Muscle of leg (tissue), 11 donors: ENCODE data around the gene SCGB1A1. TPM values are rescaled to one million over a fixed set of nuclear protein-coding genes. Genes with fewer than 3 reads are reported as not detected.
A peak's percentile ranks its signal among the peaks of the same experiment; 100 is the strongest.

Source experiments
- DNase-seq: peaks from one replicate; pipeline ENCODE4 v3.0.0; 2013
- H3K27ac ChIP-seq: one replicate; pipeline ENCODE4 v1.5.1; 2013; ENCODE audit warnings: mild to moderate bottlenecking, low read length, control low read depth
- H3K27me3 ChIP-seq: one replicate; pipeline ENCODE4 v1.6.1; 2013; ENCODE audit warnings: low read length; ENCODE audit not compliant: control insufficient read depth, insufficient read depth
- H3K36me3 ChIP-seq: one replicate; pipeline ENCODE4 v1.6.1; 2013; ENCODE audit warnings: low read length; ENCODE audit not compliant: control insufficient read depth, insufficient read depth
- H3K4me1 ChIP-seq: one replicate; pipeline ENCODE4 v1.6.1; 2013; ENCODE audit warnings: low read length; ENCODE audit not compliant: control insufficient read depth, insufficient read depth
- H3K4me3 ChIP-seq: one replicate; pipeline ENCODE4 v1.5.1; 2013; ENCODE audit warnings: low read length, control low read depth
- H3K9me3 ChIP-seq: replicated peaks from 2 replicates; pipeline ENCODE4 v1.6.1; 2013; ENCODE audit warnings: low read depth, low read length; ENCODE audit not compliant: control insufficient read depth
- whole genome bisulfite sequencing: methylation state at CpG from one replicate; pipeline ENCODE4 v1.1.5; 2013; ENCODE audit warnings: missing lambda C conversion rate; ENCODE audit not compliant: insufficient coverage; 5-methylcytosine and 5-hydroxymethylcytosine counted together
- polyA plus RNA-seq, 8 donors: library from polyadenylated mRNA; unstranded; fragments of 120-200 nt; gene quantifications; one replicate each; pipeline versions ENCODE4 v1.2.1 to v1.2.3, GENCODE V29; 2013; ENCODE audit warnings: inconsistent platforms in 1 of 8, low replicate concordance in 1 of 8; ENCODE audit not compliant: insufficient read length in 8 of 8, insufficient read depth in 1 of 8
- total RNA-seq: library from RNA; stranded (reverse); fragments of 120-200 nt; gene quantifications from one replicate; pipeline ENCODE4 v1.2.4, GENCODE V29; 2013

The SCGB1A1 gene
- total and polyA plus RNA-seq, 9 donors: 1.7 TPM; not detected in 8

GRCh38 chr11:62404435-62404834 is 14.4 kb upstream of the SCGB1A1 start:
- no peaks in the 10 kb centered on the region for H3K9me3 ChIP-seq
- no peak overlapping the region for H3K27ac ChIP-seq
- H3K27me3 ChIP-seq: no peaks in the 10 kb centered on the region
- H3K36me3 ChIP-seq: no peaks in the 10 kb centered on the region
- H3K4me1 ChIP-seq: peaks cover 56% of the 10 kb centered on the region
- 89% methylated on average over 4 of the region's 6 CpGs for WGBS
- H3K4me3 ChIP-seq: no peak overlapping the region
- DNase-seq: no peak

DNA sequence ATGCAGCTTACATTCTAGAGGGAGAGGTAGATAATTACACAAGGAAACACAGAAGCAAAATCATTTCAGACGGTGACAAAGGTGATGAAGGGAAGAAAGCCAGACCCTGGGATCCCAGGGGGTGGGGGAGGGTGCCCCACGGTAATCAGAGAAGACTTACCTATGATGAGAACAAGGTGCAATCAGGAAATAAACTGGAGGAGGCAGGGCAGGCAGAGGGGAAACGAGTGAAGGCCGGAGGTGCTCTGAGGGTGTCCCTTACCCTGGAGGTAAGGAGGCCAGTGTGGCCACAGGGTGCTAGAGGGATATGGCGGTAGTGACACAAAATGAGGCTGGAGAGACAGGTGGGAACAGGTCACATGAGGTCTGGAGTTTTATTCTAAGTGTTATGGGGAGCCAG is 13.9 kb upstream of the SCGB1A1 start:
- Histone ChIP-seq H3K4me3 (no peak overlapping the region), H3K36me3 (no peaks in the 10 kb centered on the region), H3K4me1 (peaks cover 52% of the 10 kb centered on the region), H3K9me3 (no peaks in the 10 kb centered on the region), H3K27ac (no peak overlapping the region), H3K27me3 (no peaks in the 10 kb centered on the region)
- no peak for DNase-seq
- 73% methylated on average over 5 of the region's 5 CpGs for WGBS

- Histone ChIP-seq H3K9me3 (no peaks in the 10 kb centered on the region), H3K4me3 (no peak overlapping the region), H3K27ac (peak overlapping the region; percentile 75), H3K4me1 (peaks cover 40% of the 10 kb centered on the region), H3K27me3 (no peaks in the 10 kb centered on the region), H3K36me3 (no peaks in the 10 kb centered on the region)
- 17% methylated on average over 1 of the region's 4 CpGs for WGBS
- peak; percentile 66 for DNase-seq
These were observed 12.8 kb upstream of the SCGB1A1 start for GRCh38 chr11:62406034-62406433.

DNA sequence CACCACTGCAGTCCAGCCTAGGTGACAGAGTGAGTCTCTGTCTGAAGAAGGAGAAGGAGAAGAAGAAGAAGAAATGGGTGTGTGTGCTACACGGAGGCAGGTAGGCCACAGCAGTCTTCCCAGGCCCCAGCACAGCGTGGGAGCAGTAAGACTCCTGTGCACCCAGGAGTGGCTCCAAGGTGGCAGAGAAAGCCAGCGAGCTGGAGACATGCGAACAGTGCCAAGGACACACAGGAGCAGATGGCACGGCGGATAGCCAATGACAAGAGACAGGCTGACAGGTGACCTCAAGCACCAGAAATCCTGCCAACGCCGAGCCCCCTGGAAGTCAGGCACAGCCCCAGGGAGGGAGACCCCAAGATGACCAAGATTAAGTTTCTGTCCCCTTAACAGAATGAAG is 9.0 kb upstream of the SCGB1A1 start:
- no peak overlapping the region for H3K4me3 ChIP-seq
- 85% methylated on average over 6 of the region's 8 CpGs for whole genome bisulfite sequencing

DNA sequence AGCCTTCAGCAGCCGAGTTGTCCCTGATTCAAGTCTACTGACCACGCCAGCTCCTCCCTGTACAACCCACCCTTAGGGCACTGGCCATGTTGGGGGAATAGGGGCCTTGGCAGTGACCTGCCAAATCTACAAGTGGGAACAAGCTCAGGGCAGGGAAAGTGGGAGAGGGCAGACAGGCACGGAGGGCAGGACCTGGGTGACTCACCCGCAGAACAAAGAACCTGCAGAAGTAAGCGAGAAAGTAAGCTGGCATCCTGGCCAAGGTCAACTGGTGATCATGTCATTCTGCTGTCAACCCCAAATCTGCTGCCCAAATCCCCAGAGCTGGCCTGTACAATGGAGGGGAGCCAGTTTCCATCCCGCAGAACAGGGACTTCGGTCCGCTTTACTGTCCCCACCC is 7.9 kb upstream of the SCGB1A1 start:
- DNase-seq: no peak
- WGBS: 81% methylated on average over 6 of the region's 8 CpGs
- H3K36me3 ChIP-seq: no peaks in the 10 kb centered on the region
- H3K4me1 ChIP-seq: peaks cover 18% of the 10 kb centered on the region
- H3K27me3 ChIP-seq: no peaks in the 10 kb centered on the region
- H3K4me3 ChIP-seq: no peak overlapping the region
- H3K27ac ChIP-seq: no peak overlapping the region
- H3K9me3 ChIP-seq: no peaks in the 10 kb centered on the region

More for the DNA sequence above, 9.0 kb upstream of the SCGB1A1 start:
- Histone ChIP-seq H3K36me3 (no peaks in the 10 kb centered on the region), H3K27ac (no peak overlapping the region), H3K4me1 (peaks cover 26% of the 10 kb centered on the region), H3K9me3 (no peaks in the 10 kb centered on the region), H3K27me3 (no peaks in the 10 kb centered on the region)
- DNase-seq: no peak

DNA sequence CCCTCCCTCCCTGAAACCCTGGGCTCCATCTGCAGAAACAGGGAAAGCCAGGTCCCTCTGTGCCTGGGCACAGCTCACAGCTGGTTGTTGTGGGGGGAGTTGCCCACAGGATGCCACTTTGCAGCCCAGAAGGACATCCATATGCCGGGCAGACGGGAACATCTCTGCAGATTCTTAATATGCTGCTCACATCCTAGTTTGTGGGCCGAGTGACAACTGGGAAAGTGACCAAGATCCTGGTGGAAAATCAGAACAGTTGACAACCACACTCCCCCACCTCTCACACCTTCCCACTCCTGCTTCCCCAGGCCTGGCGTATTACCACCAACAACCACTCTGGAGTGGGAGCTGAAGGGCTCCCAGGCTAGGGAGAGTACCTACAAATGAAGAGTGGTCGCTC is 7.3 kb upstream of the SCGB1A1 start:
- peaks cover 12% of the 10 kb centered on the region for H3K4me1 ChIP-seq
- peak; percentile 67 for DNase-seq
- no peaks in the 10 kb centered on the region for H3K27me3 ChIP-seq
- H3K4me3 ChIP-seq: no peak overlapping the region
- no peaks in the 10 kb centered on the region for H3K9me3 ChIP-seq
- H3K36me3 ChIP-seq: no peaks in the 10 kb centered on the region
- WGBS: 60% methylated on average over 1 of the region's 5 CpGs
- H3K27ac ChIP-seq: no peak overlapping the region

DNA sequence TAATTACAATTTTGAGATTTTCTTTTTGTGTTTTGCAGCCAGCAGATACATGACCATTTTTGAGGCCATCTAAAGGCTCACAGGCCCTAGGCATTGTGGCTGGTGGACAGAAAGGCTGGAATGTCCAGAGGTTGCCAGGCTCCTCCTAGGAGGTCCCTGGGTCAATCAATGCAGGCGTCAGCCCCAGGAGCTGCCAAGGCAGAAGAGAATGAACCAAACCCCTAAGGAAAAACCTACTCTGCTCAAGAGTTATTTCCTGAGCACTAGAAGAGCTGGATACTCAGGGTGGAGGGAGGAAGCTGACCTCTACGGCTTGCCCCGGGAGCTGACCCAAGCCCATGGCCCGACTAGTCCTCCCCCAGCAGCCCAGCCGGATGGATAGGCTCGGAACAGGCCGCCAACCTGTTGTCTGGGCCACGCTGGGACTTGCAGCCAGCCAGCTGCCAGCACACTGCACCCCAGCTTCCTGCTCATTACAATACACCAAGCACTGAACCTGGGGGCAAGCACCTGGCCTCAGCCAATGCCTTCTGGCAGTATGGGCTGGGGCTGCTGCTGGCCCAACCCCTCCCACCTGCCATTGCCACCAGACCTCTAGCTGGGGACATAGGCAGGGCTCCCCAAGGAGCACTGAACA is 5.7 kb upstream of the SCGB1A1 start:
- 54% methylated on average over 7 of the region's 8 CpGs for WGBS
- Histone ChIP-seq H3K4me3 (no peak overlapping the region), H3K4me1 (peaks cover 11% of the 10 kb centered on the region), H3K27me3 (no peaks in the 10 kb centered on the region), H3K36me3 (no peaks in the 10 kb centered on the region), H3K27ac (no peak overlapping the region), H3K9me3 (no peaks in the 10 kb centered on the region)
- no peak for DNase-seq

DNA sequence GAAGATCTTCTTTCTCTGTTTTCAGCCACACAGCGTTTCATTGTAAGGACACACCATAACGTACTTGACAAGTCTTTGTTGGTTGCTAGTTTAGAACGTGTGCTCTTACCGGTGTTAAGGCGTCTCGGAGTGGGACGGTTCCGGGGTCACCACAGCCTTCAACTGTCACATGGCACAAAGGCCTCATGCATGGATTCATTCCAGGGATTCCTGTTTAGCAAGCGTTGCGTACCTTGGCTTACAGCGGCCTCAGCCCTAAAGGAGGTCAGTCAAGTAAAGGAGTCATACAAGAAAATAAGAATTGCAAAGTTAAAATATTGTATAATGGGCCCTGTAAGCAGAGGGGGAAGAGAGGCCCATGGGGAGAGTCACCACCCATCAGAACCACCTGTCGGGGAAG is 2.2 kb upstream of the SCGB1A1 start:
- Histone ChIP-seq H3K27me3 (no peaks in the 10 kb centered on the region), H3K27ac (no peak overlapping the region), H3K4me3 (no peak overlapping the region), H3K36me3 (no peaks in the 10 kb centered on the region), H3K4me1 (peaks cover 26% of the 10 kb centered on the region), H3K9me3 (no peaks in the 10 kb centered on the region)
- no peak for DNase-seq
- 82% methylated on average over 10 of the region's 12 CpGs for WGBS

DNA sequence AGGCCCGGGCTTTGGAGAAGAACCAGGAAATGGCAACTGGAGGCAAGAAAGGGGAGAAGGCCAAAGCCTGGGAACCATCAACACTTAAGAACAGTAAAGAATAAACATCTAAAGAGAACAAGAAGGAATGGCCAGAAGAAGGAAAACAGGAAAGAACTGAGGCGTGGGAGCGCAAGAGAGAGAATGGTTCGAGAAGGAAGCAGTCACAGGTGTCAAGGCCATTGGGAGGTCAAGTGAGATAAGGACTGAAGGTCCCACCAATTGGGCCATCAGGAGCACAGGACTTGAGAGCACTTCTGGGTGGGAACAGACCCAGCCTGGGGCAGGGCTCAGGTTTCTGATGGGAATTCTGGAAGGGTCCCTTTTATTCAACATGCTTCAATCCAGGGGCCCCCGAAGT is 697 bp upstream of the SCGB1A1 start:
- no peaks in the 10 kb centered on the region for H3K9me3 ChIP-seq
- no peak overlapping the region for H3K4me3 ChIP-seq
- no peak for DNase-seq
- no peaks in the 10 kb centered on the region for H3K27me3 ChIP-seq
- H3K27ac ChIP-seq: no peak overlapping the region
- 80% methylated on average over 3 of the region's 5 CpGs for WGBS
- H3K4me1 ChIP-seq: peaks cover 29% of the 10 kb centered on the region
- H3K36me3 ChIP-seq: no peaks in the 10 kb centered on the region

DNA sequence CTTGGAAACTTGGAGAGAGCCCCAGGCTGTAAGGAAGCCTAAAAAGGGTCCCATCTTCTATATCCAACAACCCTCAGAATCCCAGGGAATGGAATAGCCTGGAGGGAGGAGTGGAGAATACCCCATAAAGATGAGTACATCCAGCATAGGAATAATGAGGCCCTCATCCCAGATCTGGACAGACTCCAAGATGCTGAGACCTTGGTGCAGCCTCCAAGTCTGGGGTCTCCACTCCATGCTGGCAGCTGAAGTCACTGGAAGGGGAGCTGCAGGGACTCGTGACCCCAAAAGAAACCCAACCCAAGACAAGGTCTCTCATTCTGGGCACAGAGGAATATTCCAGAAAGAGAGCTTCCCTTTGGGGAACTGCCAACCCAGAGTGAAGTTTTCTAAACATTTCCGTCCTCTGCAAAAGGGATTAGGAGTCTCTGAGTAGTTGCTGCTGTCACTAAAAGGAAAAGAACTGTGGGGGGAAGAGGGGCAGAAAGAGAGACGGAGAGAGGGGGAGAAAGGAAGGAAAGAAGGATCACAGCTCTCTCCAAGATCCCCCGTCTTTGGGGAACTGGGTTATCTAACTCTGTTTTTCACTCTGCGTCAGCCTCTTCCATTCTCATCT is 589 bp downstream of the SCGB1A1 start:
- Histone ChIP-seq H3K4me3 (no peak overlapping the region), H3K36me3 (no peaks in the 10 kb centered on the region), H3K4me1 (peaks cover 27% of the 10 kb centered on the region), H3K27me3 (no peaks in the 10 kb centered on the region), H3K27ac (peak overlapping the region; percentile 71), H3K9me3 (no peaks in the 10 kb centered on the region)
- peak; percentile 88 for DNase-seq
- 10% methylated on average over 2 of the region's 5 CpGs for WGBS
